Measurements from ENCODE around the gene PLG.
"Not testable (repeated sequence)": the region's sequence is repeated elsewhere in the genome, so short reads cannot be mapped to it uniquely, and the experiment has no call there.

The PLG gene

GRCh38 chr6:160701918-160702680 is at the start of gene PLG:
Gene PLG (plus strand): TSS chr6:160702244. CDS start chr6:160702305, 61 bp downstream.
- DNase-seq: not testable (repeated sequence)

- DNase-seq: no peak
Observed at GRCh38 chr6:160659562-160659961, 42.5 kb upstream of the PLG start.

GRCh38 chr6:160661216-160661615 is 40.8 kb upstream of the PLG start:
- DNase-seq: no peak

GRCh38 chr6:160662429-160662828 is 39.6 kb upstream of the PLG start:
- DNase-seq: no peak

- no peak for DNase-seq
Observed at GRCh38 chr6:160662842-160663241, 39.2 kb upstream of the PLG start.

GRCh38 chr6:160664198-160664597 is 37.8 kb upstream of the PLG start, which contains the start of gene LPA:
Gene LPA (minus strand): TSS chr6:160664275. CDS start chr6:160664214, 61 bp downstream.
- DNase-seq: not testable (repeated sequence)

GRCh38 chr6:160667639-160668481 is 34.2 kb upstream of the PLG start:
- DNase-seq: peak in 1 of 2 donors; percentile 33

GRCh38 chr6:160668589-160668988 is 33.5 kb upstream of the PLG start:
- no peak for DNase-seq

- DNase-seq: not testable (repeated sequence)
Observed at GRCh38 chr6:160676418-160676817, 25.6 kb upstream of the PLG start.

GRCh38 chr6:160678230-160678629 is 23.8 kb upstream of the PLG start:
- no peak for DNase-seq

GRCh38 chr6:160678744-160679401 is 23.2 kb upstream of the PLG start:
- no peak for DNase-seq

- DNase-seq: no peak
Observed at GRCh38 chr6:160679402-160679769, 22.7 kb upstream of the PLG start.

- DNase-seq: not testable (repeated sequence)
Observed at GRCh38 chr6:160685101-160685761, 16.8 kb upstream of the PLG start.

GRCh38 chr6:160685762-160686450 is 16.1 kb upstream of the PLG start:
- no peak for DNase-seq

- no peak for DNase-seq
Observed at GRCh38 chr6:160690458-160690857, 11.6 kb upstream of the PLG start.

GRCh38 chr6:160691617-160692016 is 10.4 kb upstream of the PLG start:
- DNase-seq: no peak

- no peak for DNase-seq
Observed at GRCh38 chr6:160692369-160692959, 9.6 kb upstream of the PLG start.

GRCh38 chr6:160695025-160695424 is 7.0 kb upstream of the PLG start:
- not testable (repeated sequence) for DNase-seq

GRCh38 chr6:160695622-160696021 is 6.4 kb upstream of the PLG start:
- DNase-seq: not testable (repeated sequence)

- DNase-seq: not testable (repeated sequence)
Observed at GRCh38 chr6:160696884-160697283, 5.2 kb upstream of the PLG start.

- no peak for DNase-seq
Observed at GRCh38 chr6:160697826-160698225, 4.2 kb upstream of the PLG start.

GRCh38 chr6:160704688-160705087 is 2.6 kb downstream of the PLG start:
- DNase-seq: not testable (repeated sequence)

Measured in CD4-positive, alpha-beta T cell treated with Interleukin-1 beta for 1 hour (primary cell).